Right cardiac atrium (tissue), 5 donors: ENCODE measurements around the gene PROSER3. TPM values are rescaled to one million over a fixed set of nuclear protein-coding genes. Genes with fewer than 3 reads are reported as not detected.
"Not testable (repeated sequence)": the region's sequence is repeated elsewhere in the genome, so short reads cannot be mapped to it uniquely, and the experiment has no call there.

Source experiments
- ATAC-seq, 2 donors: fragments of 200-7000 bp; cut with Tn5 transposase; one replicate each; pipeline versions ENCODE4 v1.8.0 to v1.9.1; 2020; ENCODE audit warnings: moderate library complexity in 2 of 2, mild to moderate bottlenecking in 1 of 2
- DNase-seq, 3 donors: peaks; one replicate each; pipeline ENCODE4 v3.0.0-alpha.2; 2020
- H3K27ac ChIP-seq: one replicate; pipeline ENCODE4 v1.5.1; 2013; ENCODE audit warnings: mild to moderate bottlenecking, low read length, control low read depth, moderate library complexity
- H3K27me3 ChIP-seq: one replicate; pipeline ENCODE4 v1.6.1; 2013; ENCODE audit not compliant: control insufficient read depth, insufficient read depth
- H3K4me1 ChIP-seq: one replicate; pipeline ENCODE4 v1.6.1; 2013; ENCODE audit warnings: low read length; ENCODE audit not compliant: control insufficient read depth, insufficient read depth
- H3K4me3 ChIP-seq: one replicate; pipeline ENCODE4 v1.5.1; 2013; ENCODE audit warnings: low read length, control low read depth
- H3K9me3 ChIP-seq: one replicate; pipeline ENCODE4 v1.6.1; 2013; ENCODE audit warnings: low read length; ENCODE audit not compliant: control insufficient read depth
- WGBS: extraction: QIAGEN DNeasy Blood & Tissue Kit; methylation state at CpG from one replicate; pipeline ENCODE4 v1.1.7; 2013; 5-methylcytosine and 5-hydroxymethylcytosine counted together
- intact Hi-C, 4 donors: fragments of 100-400 bp; cut with DNase I; formaldehyde crosslinking; loops; one replicate each; pipeline versions ENCODE4 v1.11.0 to v1.14.0; 2022 to 2023
- polyA plus RNA-seq: library from polyadenylated mRNA; stranded (reverse); fragments of 200-250 nt; gene quantifications from one replicate; pipeline ENCODE4 v1.2.3, GENCODE V29; 2013
- total RNA-seq, 4 donors: library from RNA; stranded (reverse); fragmentation: NEBNext Ultra II Directional; extraction: Animal tissue kit (Norgen Biotek cat#: 25700); gene quantifications; one replicate each; pipeline ENCODE4 v1.2.1, GENCODE V29; 2021
- donor health status: healthy with polysubstance abuse.
- donor health status: DM: no; HTN: yes; CAD: no.
- donor health status: DM: no; HTN: no; CAD: no.
- donor health status: DM: no; HTN: yes; CAD: no; lungs with severe emphysema.
- donor health status: DM: yes; HTN: yes; CAD: no.

The PROSER3 gene
- total and polyA plus RNA-seq, 5 donors, result 5.6 to 10.3 (median 7.1) TPM

DNA sequence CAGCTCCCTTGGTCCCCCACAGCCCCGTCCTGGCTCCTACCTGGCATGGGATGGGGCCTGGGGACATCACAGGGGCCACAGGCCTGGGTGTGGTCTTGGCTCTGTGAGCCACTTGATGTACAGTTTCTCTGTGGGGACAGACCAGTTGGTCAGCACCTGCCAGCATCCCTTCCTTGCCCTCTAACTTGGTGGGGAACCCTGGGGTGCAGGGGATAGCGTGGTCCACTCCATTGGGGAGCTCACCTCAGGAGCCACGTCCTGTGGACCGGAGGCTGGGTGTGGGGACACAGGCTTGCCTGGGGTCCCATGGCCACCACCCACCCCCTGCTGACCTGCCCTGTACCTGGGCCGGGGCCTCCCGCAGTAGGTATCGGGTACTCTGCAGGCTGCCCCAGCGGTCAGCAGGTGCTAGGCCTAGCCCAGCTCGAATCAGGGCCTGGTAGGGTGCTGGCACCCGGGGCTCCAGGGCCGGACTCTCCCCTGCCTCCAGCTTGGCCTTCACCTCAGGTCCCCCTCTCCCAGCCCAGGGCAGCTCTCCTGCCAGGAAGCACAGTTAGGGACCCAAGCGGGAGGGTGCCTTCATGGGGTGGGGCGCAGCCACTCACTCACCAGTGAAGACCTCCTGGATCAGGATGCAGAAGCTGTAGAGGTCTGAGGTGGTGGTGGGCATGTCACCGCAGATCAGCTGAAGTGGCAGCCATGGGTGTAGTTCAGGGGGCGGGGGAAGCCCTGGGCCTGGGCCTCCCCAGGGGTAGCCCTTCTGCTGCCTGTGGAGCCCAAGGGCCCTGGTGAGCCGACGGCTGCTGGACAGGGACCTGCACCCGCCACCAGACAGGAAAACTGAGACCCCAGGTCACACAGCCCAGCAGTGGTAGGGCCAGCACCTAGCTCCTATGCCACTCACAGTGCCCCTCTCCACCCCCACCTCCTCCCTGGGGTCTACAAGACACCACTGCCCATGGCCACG, 32.3 kb downstream of the PROSER3 start:
- Histone ChIP-seq H3K4me3 (no peak overlapping the region), H3K27me3 (no peaks in the 10 kb centered on the region), H3K27ac (no peak overlapping the region), H3K4me1 (no peaks in the 10 kb centered on the region), H3K9me3 (no peaks in the 10 kb centered on the region)
- intact Hi-C loops, result no loop called here
- WGBS, result 84% methylated on average over 19 of the region's 19 CpGs
- ATAC-seq (peak in 1 of 2 donors; percentile 4), DNase-seq (no peak)

DNA sequence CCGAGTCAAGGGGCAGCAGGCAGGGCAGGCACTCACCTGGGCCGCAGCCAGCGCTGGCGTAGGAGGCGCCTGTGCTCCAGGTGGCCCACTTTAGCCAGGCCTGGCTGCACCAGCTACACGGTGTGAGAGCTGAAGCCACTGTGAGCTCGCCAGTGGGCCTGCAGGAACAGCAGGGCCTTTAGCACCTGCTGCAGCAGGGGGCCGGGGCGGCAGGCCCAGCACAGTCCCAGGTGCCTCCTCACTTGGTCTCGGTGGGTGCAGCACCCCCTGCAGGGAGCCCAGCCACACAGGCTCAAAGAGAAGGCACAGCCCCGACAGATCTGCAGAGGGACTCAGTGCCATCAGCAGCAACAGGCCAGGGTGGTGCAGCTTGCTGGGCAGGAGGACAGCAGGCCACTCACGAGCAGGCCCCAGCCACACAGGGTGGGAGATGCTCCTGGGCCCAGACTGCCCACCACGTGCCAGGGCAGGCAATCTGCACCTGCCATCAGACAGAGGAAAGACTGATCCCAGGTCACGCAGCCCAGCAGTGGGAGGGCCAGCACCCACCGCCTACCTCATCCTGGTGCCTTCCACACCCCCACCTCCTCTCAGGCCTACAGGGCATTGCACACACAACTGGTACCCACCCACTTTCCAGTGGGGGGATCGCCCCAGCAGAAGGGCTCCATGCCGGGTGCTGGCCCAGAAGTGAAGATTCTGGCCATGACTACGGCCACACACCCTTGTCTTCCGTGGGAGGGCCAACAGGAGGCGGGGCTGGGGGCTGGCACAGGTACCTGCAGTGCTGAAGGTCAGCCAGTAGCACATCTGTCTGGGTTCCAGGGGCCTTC, 33.2 kb downstream of the PROSER3 start:
- no peaks in the 10 kb centered on the region for H3K9me3 ChIP-seq
- intact Hi-C loops, result no loop called here
- no peak overlapping the region for H3K27ac ChIP-seq
- ATAC-seq, result no peak
- DNase-seq, result peak in 1 of 3 donors; percentile 51
- H3K4me1 ChIP-seq, result no peaks in the 10 kb centered on the region
- H3K27me3 ChIP-seq, result no peaks in the 10 kb centered on the region
- no peak overlapping the region for H3K4me3 ChIP-seq
- 56% methylated on average over 20 of the region's 20 CpGs for WGBS

DNA sequence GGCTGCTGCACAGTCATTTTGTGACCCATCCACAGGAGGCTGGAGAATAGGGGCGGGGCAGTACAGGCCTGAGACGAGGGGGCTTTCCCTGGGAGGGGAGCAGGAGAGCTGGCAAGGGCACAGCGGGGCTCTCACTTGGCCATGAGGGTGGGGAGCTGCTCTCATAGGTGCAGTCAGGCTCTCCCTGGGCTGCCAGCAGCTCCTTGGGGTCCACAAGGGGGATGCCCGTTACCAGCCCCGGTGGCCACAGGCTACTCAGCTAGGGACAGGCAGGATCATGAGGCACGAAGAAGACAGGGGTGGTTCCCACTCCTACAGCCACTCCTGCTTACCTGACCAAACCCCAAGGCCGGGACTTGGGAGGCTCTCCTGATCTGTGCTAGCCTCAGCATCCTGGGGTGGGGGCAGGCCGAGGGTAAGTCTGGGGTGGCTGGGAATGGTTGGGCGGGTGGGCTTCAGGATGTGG, 33.9 kb downstream of the PROSER3 start:
- ATAC-seq (no peak), DNase-seq (no peak)
- WGBS, result 89% methylated on average over 9 of the region's 9 CpGs
- no peak overlapping the region for H3K27ac ChIP-seq
- no peak overlapping the region for H3K4me3 ChIP-seq
- H3K27me3 ChIP-seq, result no peaks in the 10 kb centered on the region
- no peaks in the 10 kb centered on the region for H3K4me1 ChIP-seq
- intact Hi-C loops, result no loop called here
- no peaks in the 10 kb centered on the region for H3K9me3 ChIP-seq

DNA sequence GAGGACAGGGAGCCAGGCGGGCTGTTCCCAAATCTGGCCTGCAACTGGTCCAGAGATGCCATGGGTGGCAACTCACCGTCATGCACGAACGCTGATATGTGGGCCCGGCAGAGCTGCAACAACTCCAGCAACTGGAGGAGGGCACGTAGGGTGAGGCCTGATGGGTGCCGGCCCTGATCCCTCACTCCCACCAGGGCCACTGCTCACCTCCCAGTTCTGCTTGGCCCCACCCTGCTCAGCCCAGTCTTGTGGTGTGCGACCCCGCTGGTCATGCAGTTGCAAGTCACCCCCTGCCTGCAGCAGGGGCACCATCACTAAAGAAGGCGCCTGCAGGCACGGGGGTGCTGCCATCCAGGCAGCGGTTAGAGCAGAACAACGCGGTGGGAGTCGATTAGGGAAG, 34.3 kb downstream of the PROSER3 start:
- Histone ChIP-seq H3K9me3 (no peaks in the 10 kb centered on the region), H3K27ac (no peak overlapping the region), H3K4me1 (no peaks in the 10 kb centered on the region), H3K27me3 (no peaks in the 10 kb centered on the region), H3K4me3 (no peak overlapping the region)
- WGBS, result 81% methylated on average over 15 of the region's 15 CpGs
- no peak for DNase-seq
- ATAC-seq, result no peak
- intact Hi-C loops, result no loop called here

DNA sequence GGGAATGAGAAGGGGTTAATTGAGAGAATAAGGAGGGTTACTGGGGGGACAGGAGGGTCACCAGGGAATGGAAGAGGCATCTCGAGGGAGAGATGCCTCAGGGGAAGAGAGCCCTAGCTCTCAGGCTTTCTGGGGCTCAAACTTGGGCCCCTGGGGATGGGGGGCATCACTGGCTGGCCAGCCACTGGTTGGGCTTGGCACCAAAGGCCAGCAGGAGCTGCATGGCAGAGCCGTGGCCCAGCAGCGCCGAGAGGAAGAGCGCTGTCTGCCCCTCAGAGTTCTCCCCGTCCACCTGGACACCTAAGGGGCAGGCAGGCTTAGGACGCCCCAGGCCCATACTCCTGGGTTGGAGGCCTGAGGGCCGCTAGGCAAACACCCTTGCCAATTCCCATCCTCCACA, 34.9 kb downstream of the PROSER3 start:
- ATAC-seq (no peak), DNase-seq (no peak)
- H3K27ac ChIP-seq, result no peak overlapping the region
- H3K27me3 ChIP-seq, result no peaks in the 10 kb centered on the region
- no peaks in the 10 kb centered on the region for H3K4me1 ChIP-seq
- no peak overlapping the region for H3K4me3 ChIP-seq
- H3K9me3 ChIP-seq, result no peaks in the 10 kb centered on the region
- intact Hi-C loops, result no loop called here
- 71% methylated on average over 8 of the region's 8 CpGs for WGBS

DNA sequence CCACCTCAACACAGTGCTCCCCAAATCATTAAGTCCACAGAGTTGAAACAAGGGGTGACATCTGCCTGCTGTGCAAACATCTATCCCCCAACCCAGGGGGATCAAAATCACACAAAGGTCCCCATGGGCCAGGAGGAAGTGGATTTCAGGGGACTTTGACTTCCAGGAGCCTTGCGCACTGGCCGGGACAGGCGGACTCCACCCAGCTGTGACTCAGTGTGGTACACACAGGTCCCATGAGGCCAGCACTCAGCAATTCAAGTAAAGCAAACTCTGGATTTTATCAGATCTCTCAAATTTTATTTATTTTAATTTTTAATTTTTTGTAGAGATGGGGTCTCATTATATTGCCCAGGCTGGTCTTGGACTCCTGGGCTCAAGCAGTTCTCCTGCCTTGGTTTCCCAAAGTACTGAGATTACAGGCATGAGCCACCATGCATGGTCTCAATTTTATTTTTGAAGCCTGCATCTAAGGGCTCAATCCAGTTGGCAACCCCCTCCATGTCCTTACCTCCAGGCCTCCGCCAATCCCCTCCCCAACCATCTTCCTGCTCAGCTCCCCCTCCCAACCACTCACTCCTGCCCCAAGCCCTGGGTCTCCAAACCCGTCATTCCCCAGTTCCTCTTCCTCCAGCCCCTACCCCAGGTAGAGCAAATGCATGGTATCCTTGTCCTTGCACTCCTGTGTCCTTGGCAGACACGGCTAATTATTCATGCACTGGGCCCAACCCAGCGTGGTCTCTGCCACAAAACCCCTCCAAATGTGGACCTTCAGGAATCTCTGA, 35.6 kb downstream of the PROSER3 start:
- ATAC-seq (no peak), DNase-seq (no peak)
- Histone ChIP-seq H3K27ac (no peak overlapping the region), H3K4me1 (no peaks in the 10 kb centered on the region), H3K4me3 (no peak overlapping the region), H3K27me3 (no peaks in the 10 kb centered on the region), H3K9me3 (no peaks in the 10 kb centered on the region)
- intact Hi-C loops, result no loop called here
- WGBS, result 67% methylated on average over 7 of the region's 7 CpGs

DNA sequence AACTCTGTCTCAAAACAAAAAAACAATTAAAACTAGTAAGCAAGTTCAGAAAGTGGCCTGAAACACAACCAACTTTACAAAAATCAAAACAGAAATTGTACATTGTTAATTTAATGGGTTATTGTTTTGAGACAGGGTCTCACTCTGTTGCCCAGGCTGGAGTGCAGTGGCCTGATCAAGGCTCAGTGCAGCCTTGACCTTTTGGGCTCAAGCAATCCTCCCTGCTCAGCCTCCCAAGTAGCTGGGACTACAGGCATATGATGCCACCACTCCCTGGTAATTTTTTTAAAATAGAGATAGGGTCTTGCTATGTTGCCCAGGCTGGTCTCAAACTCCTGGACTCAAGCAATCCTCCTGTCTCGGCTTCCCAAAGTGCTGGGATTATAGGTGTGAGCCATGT, 37.6 kb downstream of the PROSER3 start:
- DNase-seq, H3K4me3 ChIP-seq, H3K4me1 ChIP-seq, intact Hi-C loops, H3K27ac ChIP-seq, ATAC-seq, H3K9me3 ChIP-seq, H3K27me3 ChIP-seq: not testable (repeated sequence)
- whole genome bisulfite sequencing, result 94% methylated on average over 1 of the region's 1 CpG

DNA sequence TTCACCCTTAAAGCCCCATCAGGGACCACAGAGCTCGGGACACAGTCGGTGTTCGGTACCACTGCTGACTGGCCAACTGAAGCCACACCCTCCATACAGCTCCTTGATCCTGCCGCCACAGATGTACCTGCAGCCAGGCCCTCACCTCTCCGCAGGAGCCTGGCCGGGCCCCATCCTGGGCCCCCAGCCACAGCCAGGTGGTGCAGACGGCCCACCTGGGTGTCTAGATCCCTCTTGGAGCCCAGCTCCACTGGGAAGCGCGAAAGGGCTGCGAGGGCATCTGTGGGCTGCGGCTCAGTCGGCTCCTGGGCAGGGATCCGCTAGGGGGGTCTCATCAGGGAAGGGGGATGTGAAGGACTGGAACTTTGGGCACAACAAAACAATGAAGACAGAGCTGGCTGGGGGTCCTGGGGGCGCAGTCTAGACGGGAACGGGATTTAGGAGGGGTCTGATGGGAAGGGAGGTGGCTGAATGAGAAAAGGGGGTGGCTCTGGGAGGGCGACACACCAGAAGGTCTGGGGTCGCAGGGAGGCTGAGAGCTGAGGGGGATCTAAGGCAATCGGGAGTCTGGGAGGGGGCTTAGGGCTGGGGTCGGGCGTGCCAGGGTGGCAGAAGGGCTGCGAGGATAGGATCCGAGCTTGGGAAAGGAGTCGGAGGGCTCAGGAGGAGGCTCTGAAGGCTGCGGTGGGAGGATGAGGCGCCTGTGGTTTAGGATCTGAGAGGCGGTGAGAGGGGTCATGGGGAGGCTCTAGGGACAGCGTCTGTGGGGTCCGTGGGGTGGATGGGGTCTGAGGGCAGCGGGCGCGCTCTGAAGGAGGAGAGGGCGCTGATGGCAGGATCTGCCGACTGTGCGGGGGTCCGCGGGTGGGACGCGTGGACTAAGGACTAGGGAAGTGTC, 38.9 kb downstream of the PROSER3 start:
- WGBS, result 14% methylated on average over 39 of the region's 39 CpGs
- ATAC-seq (no peak), DNase-seq (no peak)
- H3K27ac ChIP-seq, result no peak overlapping the region
- H3K27me3 ChIP-seq, result no peaks in the 10 kb centered on the region
- intact Hi-C loops, result no loop called here
- no peaks in the 10 kb centered on the region for H3K9me3 ChIP-seq
- H3K4me1 ChIP-seq, result no peaks in the 10 kb centered on the region
- H3K4me3 ChIP-seq, result no peak overlapping the region

DNA sequence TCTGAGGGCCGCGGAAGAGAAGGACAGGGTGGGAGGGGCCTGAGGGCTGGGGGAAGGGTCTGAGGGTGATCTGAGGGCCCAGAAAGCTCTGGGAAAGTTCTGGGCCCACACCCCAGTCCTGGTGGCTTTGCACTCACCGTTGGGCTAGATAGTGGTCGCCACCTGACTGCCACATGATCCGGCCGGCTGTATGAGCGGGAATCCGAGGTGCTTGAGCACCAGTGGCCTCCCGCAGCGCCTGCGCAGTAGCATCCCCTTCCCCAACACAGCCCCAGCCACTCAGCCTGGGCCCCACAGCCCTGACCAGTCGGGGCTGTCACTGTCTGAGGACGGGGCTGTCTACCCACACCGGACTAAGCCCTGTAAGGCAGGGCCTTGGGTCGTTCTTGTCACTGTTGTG, 39.7 kb downstream of the PROSER3 start:
- Histone ChIP-seq H3K4me3 (no peak overlapping the region), H3K27ac (no peak overlapping the region), H3K27me3 (no peaks in the 10 kb centered on the region), H3K4me1 (no peaks in the 10 kb centered on the region), H3K9me3 (no peaks in the 10 kb centered on the region)
- peak; percentile 38 for ATAC-seq
- intact Hi-C loops, result no loop called here
- 3% methylated on average over 15 of the region's 15 CpGs for WGBS
- peak in 1 of 3 donors; percentile 55 for DNase-seq

DNA sequence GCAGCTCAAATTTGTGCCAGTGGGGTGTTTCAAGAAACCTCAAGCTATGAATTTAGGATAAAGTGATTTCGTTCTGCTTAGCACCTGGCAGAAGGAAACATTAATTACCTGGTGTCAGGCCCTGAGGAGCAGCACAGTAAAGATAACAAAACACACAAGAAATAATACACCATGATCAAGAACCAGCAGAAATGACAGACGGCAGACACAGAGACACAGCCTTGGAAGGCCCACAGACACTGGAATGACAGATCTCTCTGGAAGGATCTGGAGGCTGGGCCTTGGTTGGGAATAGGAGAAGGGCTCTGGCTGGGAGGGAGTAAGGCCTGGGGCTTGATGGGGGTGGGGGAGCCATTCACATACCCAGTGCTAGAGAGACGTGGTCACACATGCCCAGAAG, 43.9 kb downstream of the PROSER3 start:
- intact Hi-C loops, result no loop called here

More for the DNA sequence above, 43.9 kb downstream of the PROSER3 start:
- WGBS, result 68% methylated on average over 3 of the region's 3 CpGs
- H3K27ac ChIP-seq, result no peak overlapping the region
- ATAC-seq (no peak), DNase-seq (no peak)
- peaks cover 2% of the 10 kb centered on the region for H3K27me3 ChIP-seq
- no peaks in the 10 kb centered on the region for H3K9me3 ChIP-seq
- no peaks in the 10 kb centered on the region for H3K4me1 ChIP-seq
- no peak overlapping the region for H3K4me3 ChIP-seq
